Daoy (cell line): ENCODE data around the gene KRR1. TPM values are rescaled to one million over a fixed set of nuclear protein-coding genes. Genes with fewer than 3 reads are reported as not detected.
"Not testable (repeated sequence)": the region's sequence is repeated elsewhere in the genome, so short reads cannot be mapped to it uniquely, and the experiment has no call there.

ENCODE experiments used
- DNase-seq: peaks from one replicate; pipeline ENCODE4 v3.0.0-alpha.2; 2015; ENCODE audit warnings: low read depth
- total RNA-seq: library from RNA; depleted of rRNA; stranded (reverse); fragments of >200 nt; shearing (Covaris generic); gene quantifications from 2 replicates; pipeline ENCODE4 v1.2.3, GENCODE V29; 2014

The KRR1 gene
- total RNA-seq, 1 experiment from 2014 or later: 50.3 TPM

GRCh38 chr12:75477137-75477536, 34.3 kb downstream of the KRR1 start:
- no peak for DNase-seq

GRCh38 chr12:75476071-75476470, 35.3 kb downstream of the KRR1 start:
- DNase-seq: no peak

- no peak for DNase-seq
These were observed 37.3 kb downstream of the KRR1 start for GRCh38 chr12:75474116-75474515.

DNA sequence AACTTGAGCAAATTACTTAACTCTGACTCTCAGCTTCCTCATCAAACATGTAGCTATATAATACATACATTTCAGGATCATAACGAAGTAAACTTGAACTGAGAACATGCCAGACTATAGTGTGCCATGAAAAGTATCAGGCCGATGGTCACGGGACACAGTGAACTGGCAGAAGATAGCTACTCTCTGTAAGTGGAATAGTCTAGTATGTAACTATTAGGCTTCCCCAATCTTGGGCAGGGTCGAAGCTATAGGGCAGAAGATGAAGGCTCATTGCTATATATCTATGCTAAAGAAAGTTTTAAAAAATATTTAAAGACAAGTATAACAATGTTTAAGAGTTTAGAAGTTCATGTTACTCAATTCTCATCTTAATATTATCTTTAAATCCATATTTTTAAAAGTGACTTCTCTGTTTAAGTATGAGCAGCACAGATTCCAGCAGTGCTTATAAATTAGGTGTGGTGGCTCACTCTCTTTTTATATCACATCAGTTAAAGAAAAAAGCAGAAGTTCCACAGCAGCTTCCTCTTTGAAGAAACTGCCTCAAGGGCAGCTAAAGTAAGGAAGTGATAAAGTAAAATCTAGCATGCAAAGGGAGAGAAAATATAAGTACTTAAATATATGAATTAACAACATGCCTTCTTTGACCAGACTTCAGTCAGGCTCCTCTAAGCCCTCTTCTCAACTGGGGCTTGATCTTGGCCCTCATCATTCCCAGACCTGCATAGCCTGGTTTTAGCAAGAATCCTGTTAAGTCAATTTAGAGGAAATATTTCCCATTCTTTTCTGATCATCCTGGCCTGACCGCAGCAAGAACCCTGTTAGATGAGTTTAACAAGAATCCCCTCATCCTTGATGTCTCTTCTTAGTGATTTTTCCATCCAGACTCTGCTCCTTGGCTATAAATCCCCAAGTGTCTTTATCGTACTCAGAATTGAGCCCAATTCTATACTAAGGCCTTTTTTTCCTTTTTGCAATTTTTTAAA, 39.2 kb downstream of the KRR1 start:
- no peak for DNase-seq

- no peak for DNase-seq
These were observed 51.2 kb downstream of the KRR1 start for GRCh38 chr12:75460204-75460603.

- no peak for DNase-seq
These were observed 51.7 kb downstream of the KRR1 start for GRCh38 chr12:75459755-75460154.

DNA sequence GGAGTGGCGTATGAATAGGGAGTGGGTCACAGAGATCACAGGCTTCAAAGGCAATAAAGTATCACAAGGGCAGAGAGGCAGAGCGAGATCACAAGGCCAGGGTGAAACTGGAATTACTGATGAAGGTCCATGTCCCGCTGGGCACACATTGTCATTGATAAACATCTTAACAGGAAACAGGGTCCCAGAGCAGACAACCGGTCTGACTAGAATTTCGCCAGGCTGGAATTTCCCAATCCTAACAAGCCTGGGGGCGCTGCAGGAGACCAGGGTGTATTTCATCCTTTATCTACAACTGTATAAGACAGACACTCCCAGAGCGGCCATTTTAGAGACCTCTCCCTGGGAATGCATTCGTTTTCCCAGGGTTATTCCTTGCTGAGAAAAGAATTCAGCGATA, 53.5 kb downstream of the KRR1 start:
- not testable (repeated sequence) for DNase-seq

- DNase-seq: no peak
These were observed 54.2 kb downstream of the KRR1 start for GRCh38 chr12:75457191-75457590.

DNA sequence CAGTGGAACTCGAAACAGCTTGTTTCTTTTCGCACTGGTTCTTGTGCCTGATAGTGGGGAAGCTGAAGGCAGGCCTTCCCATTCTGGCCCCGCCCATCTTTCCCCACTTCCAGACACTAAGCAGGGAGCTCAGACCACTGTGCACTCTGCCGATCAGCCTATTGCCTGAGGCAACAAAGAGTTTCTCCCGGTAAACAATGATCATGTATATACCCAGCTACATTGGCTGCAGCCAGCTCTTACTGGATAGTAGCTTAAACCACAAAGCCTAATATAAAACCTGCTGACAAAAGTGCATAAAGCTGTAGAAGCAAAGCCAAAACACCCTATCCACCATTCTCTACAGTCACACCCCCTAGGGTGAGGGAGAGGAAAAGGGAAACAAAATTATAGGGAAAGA, 55.6 kb downstream of the KRR1 start:
- no peak for DNase-seq

DNA sequence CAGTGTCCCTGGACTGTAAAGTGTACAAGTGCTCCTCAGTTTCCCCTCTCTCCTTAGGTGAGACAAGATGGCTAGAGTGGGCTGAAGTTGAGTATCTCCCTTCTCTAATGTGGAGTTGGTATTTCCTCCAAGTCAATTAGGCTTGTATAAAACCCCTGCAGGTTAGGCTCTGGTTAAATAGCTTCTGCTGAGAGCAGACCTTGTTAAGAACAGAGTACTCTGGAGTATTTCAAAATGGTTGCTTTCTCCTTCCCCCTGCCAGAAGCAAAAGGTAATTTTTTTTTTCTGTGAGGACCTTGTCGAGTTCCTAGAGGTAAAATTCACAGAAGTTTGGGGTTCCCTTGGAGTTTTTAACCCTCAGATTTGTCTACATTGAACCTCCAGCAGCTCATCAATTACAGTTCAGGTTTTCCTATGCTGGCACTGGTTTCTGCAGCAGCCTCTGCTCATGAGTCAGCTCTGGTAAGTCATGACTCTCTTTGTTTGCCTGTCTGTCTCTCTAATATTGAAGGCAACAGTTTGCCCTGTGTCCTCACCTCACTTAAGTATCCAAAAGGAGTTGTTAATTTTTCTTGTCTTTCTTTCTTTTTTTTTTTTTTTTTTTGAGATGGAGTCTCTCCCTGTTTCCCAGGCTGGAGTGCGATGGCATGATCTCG, 58.6 kb downstream of the KRR1 start:
- DNase-seq: peak; percentile 17

- no peak for DNase-seq
These were observed 63.6 kb downstream of the KRR1 start for GRCh38 chr12:75447691-75448393.

DNA sequence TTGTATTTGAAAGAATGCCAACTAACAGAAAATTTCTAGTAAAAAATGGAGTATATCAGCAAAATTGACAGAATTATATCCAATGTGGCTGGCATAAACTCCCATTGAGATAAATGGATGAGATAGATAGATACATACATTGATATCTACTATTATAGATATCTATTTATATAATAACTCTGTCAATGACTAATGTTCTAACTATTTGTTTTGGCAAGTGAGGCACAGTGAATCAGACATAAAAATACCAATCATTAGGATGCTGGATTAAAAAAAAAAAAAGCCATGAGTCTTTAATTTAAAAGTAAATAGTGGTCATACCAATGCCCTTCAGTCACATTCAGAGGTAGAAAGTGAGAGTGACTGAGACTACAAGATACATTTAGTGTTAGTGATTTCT, 64.6 kb downstream of the KRR1 start:
- DNase-seq: peak; percentile 30

DNA sequence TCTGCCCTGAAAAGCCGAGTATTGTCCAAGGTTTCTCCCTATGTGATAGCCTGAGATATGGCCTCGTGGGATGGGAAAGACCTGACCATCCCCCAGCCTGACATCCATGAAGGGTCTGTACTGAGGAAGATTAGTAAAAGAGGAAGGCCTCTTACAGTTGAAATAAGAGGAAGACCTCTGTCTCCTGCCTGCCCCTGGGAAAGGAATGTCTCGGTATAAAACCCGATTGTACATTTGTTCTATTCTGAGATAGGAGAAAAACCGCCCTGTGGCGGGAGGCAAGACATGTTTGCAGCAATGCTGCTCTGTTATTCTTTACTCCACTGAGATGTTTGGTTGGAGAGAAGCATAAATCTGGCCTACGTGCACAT, 66.3 kb downstream of the KRR1 start:
- not testable (repeated sequence) for DNase-seq

GRCh38 chr12:75444429-75445136, 66.8 kb downstream of the KRR1 start:
- DNase-seq: peak; percentile 45

- DNase-seq: no peak
These were observed 67.7 kb downstream of the KRR1 start for GRCh38 chr12:75443709-75444108.

GRCh38 chr12:75442454-75442853, 69.0 kb downstream of the KRR1 start:
- DNase-seq: not testable (repeated sequence)

GRCh38 chr12:75441687-75442449, 69.5 kb downstream of the KRR1 start:
- not testable (repeated sequence) for DNase-seq
